Activated CD4-positive, alpha-beta T cell treated with anti-CD3 and anti-CD28 coated beads for 48 hours (primary cell): ENCODE measurements around the gene RAD54L2.
"Not testable (repeated sequence)": the region's sequence is repeated elsewhere in the genome, so short reads cannot be mapped to it uniquely, and the experiment has no call there.

Experiments
- DNase-seq: peaks from one replicate; pipeline ENCODE4 v3.0.0-alpha.2; 2020

RAD54L2 gene

DNA sequence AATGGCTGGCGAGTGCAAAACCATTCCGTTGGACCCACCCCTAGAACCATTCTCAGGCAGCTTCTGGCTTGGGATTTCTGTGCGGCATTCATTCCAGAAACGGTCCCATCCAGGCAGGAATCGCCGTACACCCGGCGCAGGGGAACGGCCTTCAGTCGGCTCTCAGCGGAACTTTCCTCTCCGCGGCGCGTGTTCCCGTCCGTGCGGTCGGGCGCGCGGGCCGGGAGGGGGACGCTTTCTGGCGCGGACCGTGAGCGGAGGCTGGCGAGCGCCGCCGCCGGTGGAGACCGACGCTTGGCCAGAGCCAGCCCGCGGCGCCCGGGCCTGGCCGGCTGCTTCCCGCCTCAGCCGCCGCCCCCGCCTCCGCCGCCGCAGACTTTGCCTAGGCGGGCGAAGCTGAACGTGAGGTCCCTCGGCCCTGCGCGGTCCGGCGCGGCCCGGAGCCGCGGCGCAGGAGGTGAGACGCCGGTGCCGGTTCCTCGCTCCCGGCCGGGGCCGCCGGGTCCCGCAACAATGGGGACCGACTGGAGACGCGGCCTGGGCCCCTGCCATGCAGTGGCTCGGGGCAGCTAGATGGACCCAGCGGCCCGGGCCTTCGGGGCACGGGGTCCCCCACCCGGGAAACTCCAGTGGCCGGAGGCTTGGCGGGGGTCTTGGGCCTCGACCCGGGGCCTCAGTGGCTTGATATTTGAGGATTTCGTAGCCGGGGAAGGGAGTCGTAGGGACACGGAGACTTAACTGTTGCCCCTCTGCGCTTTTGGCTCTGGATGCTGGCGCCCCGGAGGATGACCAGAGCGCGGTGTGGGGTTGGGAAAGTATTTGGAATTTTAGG, at the start of gene RAD54L2:
RAD54L2 (plus strand) TSS at position 261 of the 832 bp plus-strand sequence. CDS start 51,702 bp downstream, outside the sequence.
- peak; percentile 85 for DNase-seq

DNA sequence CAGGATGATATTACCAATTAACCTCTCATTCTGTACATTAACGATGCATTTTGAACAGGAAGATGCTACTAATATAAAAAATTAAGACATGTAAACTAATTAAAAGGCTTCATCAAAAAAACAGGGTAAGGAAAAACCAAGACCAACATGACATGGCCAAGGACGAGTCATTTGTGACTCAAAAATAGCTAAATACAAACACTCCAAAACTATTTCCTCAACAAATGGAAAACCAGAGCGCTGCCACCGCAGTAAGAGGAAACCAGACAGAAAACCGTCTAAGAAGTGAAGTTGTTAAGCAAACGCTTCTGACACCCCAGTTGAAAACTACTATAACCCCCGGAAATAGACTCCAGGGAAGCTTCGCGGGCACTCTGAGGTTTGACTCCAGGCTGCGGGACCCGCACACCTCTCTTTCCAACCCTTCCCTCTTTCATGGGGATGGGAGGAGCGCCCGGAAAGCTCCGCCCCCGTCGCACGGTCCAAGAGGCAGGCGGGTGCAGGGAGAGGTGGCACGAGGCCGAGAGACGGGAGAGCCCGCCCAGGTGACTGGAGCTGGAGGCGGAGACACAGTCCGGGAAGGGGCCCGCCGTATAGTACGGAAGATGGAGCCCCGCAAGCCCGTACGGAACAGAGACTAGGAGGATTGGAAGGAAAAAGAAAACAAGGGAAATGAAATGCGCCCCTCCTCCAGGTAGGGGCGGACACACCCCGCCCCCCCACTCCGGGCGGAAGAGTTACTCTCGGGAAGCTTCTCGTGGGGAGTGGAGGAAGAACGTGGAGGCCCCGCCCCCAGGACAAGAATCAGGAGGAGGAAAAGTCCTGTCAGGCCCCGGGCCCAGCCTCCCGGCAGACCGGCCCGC, 39.4 kb upstream of the RAD54L2 start:
- peak; percentile 94 for DNase-seq

- DNase-seq: peak; percentile 31
Measured at GRCh38 chr3:51500632-51501131, 37.8 kb upstream of the RAD54L2 start.

GRCh38 chr3:51501833-51502561, 36.5 kb upstream of the RAD54L2 start:
- DNase-seq: peak; percentile 88

DNA sequence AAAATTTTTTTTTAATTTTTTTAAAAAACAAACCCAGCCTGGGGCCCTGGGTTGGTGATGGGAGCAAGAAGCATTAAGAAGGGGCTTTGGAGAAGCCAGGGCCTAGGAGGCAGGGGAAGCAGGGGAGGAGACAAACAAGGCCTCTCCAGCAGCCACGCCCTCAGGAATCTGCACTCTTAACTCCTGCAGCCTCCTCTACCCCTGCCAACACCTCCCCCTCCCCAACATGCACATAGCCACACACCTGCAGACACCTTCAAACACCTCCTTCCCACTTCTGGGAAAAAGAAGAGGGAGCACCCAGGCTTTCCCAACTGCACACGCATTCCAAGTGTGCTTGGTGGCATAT, 36.0 kb upstream of the RAD54L2 start:
- DNase-seq: no peak

- no peak for DNase-seq
Measured at GRCh38 chr3:51503007-51503406, 35.5 kb upstream of the RAD54L2 start.

- DNase-seq: no peak
Measured at GRCh38 chr3:51508255-51508654, 30.3 kb upstream of the RAD54L2 start.

DNA sequence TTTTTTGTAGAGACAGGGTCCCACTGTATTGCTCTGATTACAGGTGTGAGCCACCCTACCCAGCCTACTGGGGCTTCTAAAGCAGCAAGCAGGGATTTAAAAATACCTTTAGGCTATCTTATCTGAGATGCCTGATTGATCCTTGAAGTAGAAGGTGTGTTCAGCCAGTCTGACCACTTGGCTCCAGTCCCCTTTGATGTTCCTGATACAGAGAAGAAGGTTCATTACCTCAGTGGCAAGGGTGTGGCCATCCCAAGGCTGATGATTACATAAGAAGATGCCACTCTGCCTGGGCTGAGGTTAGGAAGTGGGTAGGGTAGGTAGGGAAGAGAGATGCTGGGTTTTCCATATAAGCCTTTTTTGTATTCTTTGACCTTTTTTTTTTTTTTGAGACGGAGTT, 27.5 kb upstream of the RAD54L2 start:
- no peak for DNase-seq

DNA sequence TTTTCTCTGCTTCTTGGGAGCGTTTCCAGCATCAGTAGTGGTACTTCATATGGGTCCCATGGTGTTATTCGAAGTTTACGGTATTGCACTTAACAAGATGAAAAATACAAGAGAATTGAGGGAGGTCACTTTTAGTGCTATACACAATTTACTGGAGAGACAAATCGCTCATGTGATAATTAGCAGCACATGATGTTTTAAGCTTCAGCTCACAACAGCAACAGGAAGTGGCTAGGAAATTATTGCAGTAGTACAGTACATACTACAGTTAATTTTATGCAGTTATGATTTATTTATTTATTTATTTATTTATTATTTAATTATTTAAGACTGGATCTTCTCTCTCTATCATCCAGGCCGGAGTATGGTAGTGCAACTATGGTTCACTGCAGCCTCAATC, 24.3 kb upstream of the RAD54L2 start:
- DNase-seq: no peak

- no peak for DNase-seq
Measured at GRCh38 chr3:51519848-51520247, 18.7 kb upstream of the RAD54L2 start.

DNA sequence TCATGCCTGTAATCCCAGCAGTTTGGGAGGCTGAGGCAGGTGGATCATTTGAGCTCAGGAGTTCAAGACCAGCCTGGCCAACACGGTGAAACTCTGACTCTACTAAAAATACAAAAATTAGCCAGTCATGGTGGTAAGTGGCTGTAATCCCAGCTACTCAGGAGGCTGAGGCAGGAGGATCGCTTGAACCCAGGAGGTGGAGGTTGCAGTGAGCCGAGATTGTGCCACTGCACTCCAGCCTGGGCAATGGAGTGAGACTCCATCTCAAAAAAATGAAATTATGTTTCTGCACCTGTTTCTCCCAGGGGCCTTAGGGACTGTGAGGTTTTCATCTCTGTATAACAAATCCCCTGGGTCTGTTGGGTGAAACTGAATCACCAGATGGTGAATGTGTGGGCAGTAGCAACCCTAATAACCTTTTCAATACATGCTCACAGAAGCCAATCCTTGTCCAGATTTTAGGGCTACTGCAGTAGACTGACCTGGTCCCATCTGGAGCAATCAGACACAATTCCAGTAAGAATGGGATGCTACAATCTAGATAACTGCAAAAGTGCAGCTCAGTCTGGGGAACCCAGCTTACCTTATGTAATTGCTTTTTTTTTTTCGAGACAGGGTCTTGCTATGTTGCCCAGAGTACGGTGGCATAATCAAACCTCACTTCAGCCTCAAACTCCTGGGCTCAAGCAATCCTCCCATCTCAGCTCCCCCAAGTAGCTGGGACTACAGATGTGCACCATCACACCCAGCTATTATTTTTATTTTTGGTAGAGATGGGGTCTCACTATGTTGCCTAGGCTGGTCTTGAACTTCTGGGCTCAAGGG, 17.4 kb upstream of the RAD54L2 start:
- not testable (repeated sequence) for DNase-seq

- no peak for DNase-seq
Measured at GRCh38 chr3:51522273-51522962, 16.1 kb upstream of the RAD54L2 start.

DNA sequence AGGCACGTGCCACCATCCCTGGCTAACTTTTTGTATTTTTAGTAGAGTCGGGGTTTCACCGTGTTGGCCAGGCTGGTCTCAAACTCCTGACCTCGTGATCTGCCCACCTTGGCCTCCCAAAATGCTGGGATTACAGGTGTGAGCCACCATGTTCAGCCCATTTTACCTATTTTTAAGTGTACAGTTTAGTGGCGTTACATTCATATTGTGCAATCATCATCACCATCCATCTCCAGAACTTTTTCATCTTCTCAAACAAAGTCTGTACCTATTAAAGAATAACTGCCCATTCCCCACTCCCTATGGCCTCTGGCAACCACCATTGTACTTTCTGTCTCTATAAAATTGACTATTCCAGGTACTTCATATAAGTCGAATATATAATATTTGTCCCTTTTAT, 13.6 kb upstream of the RAD54L2 start:
- not testable (repeated sequence) for DNase-seq

- no peak for DNase-seq
Measured at GRCh38 chr3:51530485-51530884, 8.0 kb upstream of the RAD54L2 start.

GRCh38 chr3:51535146-51536019, 3.1 kb upstream of the RAD54L2 start:
- DNase-seq: no peak

DNA sequence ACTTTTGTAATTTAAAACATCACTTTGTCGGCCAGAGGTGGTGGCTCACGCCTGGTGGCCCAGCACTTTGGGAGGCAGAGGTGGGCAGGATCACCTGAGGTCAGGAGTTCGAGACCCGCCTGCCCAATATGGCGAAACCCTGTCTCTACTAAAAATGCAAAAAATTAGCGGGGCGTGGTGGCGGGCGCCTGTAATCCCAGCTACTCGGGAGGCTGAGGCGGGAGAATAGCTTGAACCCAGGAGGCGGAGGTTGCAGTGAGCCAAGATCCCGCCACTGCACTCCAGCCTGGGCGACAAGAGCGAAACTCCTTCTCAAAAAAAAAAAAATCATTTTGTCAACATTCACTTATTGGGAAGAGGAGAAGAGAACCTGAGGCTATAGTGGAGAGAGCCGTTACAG, 888 bp upstream of the RAD54L2 start:
- not testable (repeated sequence) for DNase-seq

- peak; percentile 8 for DNase-seq
Measured at GRCh38 chr3:51538115-51538458, 432 bp upstream of the RAD54L2 start.

DNA sequence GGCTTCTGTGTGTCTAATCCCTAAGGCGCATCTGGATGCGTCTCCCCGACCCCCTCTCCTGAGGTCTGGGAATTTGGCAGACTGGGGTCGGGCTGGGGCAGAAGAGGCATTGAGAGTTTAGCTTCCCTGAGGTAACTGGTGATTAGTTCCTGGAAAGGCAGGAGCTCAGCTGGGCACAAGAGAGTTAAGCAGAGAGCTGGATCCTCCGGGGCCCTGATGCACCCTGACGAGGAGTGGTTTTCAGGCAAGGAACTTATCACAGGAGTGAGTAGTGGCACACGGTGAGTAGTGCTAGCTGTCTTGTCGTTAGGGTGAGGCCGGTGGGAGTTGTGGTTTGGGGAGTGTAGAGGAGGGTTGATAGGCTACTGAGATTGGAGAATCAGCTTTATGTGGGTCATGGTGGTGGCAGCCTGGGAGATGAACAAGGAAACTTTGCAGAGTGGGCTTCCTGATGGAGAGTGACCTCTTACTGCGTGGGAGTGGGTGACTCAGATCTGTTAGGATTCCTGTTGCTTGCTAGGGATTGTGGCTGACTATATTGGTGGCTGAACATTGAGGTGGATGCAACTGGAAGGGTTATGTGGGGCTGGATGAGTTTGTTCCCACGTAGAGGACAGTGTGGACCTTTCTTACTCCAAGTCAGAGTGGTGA, 897 bp downstream of the RAD54L2 start:
- peak; percentile 74 for DNase-seq

DNA sequence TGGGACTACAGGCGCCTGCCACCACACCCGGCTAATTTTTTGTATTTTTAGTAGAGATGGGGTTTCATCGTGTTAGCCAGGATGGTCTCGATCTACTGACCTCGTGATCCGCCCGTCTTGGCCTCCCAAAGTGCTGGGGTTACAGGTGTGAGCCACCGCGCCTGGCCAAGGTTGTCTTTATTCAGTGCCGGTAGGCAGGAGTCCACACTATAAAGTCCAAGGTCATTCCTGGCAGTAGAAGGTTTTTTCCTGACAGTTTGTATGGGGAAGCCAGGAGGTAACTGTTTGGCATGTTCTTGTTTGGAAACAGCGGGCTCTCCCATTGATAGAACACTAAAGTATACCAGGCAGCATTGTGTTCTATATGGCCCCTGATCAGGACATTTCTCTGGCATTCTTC, 4.1 kb downstream of the RAD54L2 start:
- DNase-seq: not testable (repeated sequence)
